Right ventricle myocardium superior (tissue), 1 donor: Measurements from ENCODE around the gene INSL4. TPM values are rescaled to one million over a fixed set of nuclear protein-coding genes. Genes with fewer than 3 reads are reported as not detected.

Source experiments
- total RNA-seq: library from RNA; stranded (reverse); fragmentation: NEBNext Ultra II Directional; extraction: Animal tissue kit (Norgen Biotek cat#: 25700); gene quantifications from one replicate; pipeline ENCODE4 v1.2.1, GENCODE V29; 2021
- donor health status: DM: no; HTN: yes; CAD: no; lungs with severe emphysema.

The INSL4 gene
- total RNA-seq, 1 donor from 2014 or later = not detected

Other genes with a start within 250 kb of the INSL4 start
- 12.7 TPM for gene JAK2, start 246.1 kb upstream of the INSL4 start, total RNA-seq
- gene INSL6, start 45.8 kb upstream of the INSL4 start, total RNA-seq = not detected
- gene RLN2, start 73.3 kb downstream of the INSL4 start, total RNA-seq = not detected
- gene RLN1, start 108.5 kb downstream of the INSL4 start, total RNA-seq = 0.62 TPM
- 39.8 TPM for gene PLGRKT, start 206.5 kb downstream of the INSL4 start, total RNA-seq
- gene CD274, start 219.1 kb downstream of the INSL4 start, total RNA-seq = 9.0 TPM